ENCODE measurements around the gene BCL2L13.

The BCL2L13 gene

DNA sequence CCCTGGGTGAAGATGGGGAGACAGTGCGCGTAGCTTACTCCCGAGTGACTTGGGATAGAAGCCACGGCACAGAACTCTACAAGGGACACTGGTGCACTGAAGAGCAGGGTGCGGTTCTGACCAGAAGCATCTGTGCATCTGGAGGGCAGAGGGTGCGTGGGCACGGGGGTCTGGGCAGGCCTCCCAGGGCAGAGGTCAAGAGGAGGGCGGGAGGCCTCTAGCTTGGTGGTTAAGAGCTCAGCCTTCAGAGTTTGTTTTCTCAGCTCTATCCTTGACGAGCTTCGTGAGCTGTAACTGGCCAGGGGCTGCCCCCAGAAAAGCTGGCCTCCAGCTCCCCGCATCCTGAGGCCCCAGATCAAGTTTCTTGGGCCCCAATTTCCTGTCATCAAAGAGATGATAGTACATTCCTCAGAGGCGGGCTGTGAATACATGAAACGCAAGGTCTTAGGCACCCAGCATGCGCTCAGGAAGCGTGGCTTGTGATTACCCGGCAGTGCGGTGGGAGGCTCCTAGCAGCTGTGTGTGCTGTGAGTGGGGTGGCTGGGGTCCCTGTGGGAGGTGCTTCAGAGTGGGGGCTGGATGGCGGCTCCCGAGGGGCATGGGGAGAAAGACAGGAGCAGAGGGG, 141.7 kb downstream of the BCL2L13 start:
- no peak for DNase-seq (ENCODE audit: low spot score)

All from D341Med (cell line).